HepG2 (cell line): Measurements from ENCODE around the gene ALOX5AP. TPM values are rescaled to one million over a fixed set of nuclear protein-coding genes. Genes with fewer than 3 reads are reported as not detected.

Source experiments
- ATAC-seq: fragments of 200-7000 bp; cut with Tn5 transposase; 3 replicates; pipeline ENCODE4 v1.9.1; 2020; ENCODE audit warnings: mild to moderate bottlenecking, moderate library complexity
- BruUV-seq: library from RNA; stranded (reverse); fragments of 400-500 nt; replicated peaks from 2 replicates; lab custom pipeline; 2021; lab: Mats Ljungman, UMichigan
- CTCF ChIA-PET: fragments of 300-600 bp; formaldehyde crosslinking; extraction: SDS; loops from one replicate; lab custom pipeline; 2021; ENCODE audit warnings: low total read pairs, inconsistent platforms, low intra/inter-chr PET ratio; lab: Yijun Ruan, JAX
- POLR2A ChIA-PET: fragments of 350-600 bp; sonication (Branson Sonifier 250); formaldehyde crosslinking; loops from one replicate; lab custom pipeline; 2020; ENCODE audit warnings: antibody characterized with exemption, inconsistent platforms; lab: Yijun Ruan, JAX
- DNase-seq: peaks from one replicate; pipeline ENCODE4 v3.0.0-alpha.2; 2015; ENCODE audit warnings: low spot score
- FAIRE-seq: peaks from 3 replicates; lab custom pipeline; 2011; peaks lifted over from hg19 to GRCh38; lab: Jason Lieb, UNC
- H2AFZ ChIP-seq: one replicate; pipeline ENCODE4 v1.6.1; 2011; ENCODE audit warnings: low read length, inconsistent platforms
- H3K27ac ChIP-seq: fragments of 300-600 bp; 3 replicates; pipeline ENCODE4 v1.8.0; 2011; ENCODE audit warnings: mixed run types, mild to moderate bottlenecking, mixed read lengths, low read length, inconsistent platforms; ENCODE audit not compliant: insufficient read depth; ENCODE audit errors: extremely low read length
- H3K27me3 ChIP-seq, 2 experiments: fragments of 200-600 bp in 1 of 2; 2 replicates in 1 of 2; 3 replicates in 1 of 2; pipeline versions ENCODE4 v1.6.0 to v1.8.0; 2011; ENCODE audit warnings: low read length in 2 of 2, mild to moderate bottlenecking in 2 of 2, moderate library complexity in 2 of 2, inconsistent platforms in 1 of 2; ENCODE audit not compliant: insufficient read depth in 2 of 2, control insufficient read depth in 1 of 2
- H3K36me3 ChIP-seq, 2 experiments: fragments of 200-600 bp in 1 of 2; replicated peaks in 1 of 2; 2 replicates in 1 of 2; 3 replicates in 1 of 2; pipeline versions ENCODE4 v1.5.1 to v1.8.0; 2011; ENCODE audit warnings: low read length in 2 of 2, inconsistent platforms in 1 of 2; ENCODE audit not compliant: insufficient read depth in 2 of 2, control insufficient read depth in 1 of 2
- H3K4me1 ChIP-seq: 2 replicates; pipeline ENCODE4 v1.5.1; 2012; ENCODE audit warnings: low read length, inconsistent platforms; ENCODE audit not compliant: insufficient read depth
- H3K4me2 ChIP-seq: 2 replicates; pipeline ENCODE4 v1.6.0; 2011; ENCODE audit warnings: low read depth, low read length, inconsistent platforms
- H3K4me3 ChIP-seq, 3 experiments: fragments of 200-600 bp in 1 of 3; sonication (generic), shearing (Covaris generic) in 1 of 3; replicated peaks in 1 of 3; 2 replicates each; pipeline ENCODE4 v1.5.1; 2011 to 2016; ENCODE audit warnings: low read length in 3 of 3, inconsistent platforms in 2 of 3, low read depth in 2 of 3, mild to moderate bottlenecking in 2 of 3, control low read depth in 1 of 3, mixed read lengths in 1 of 3; ENCODE audit not compliant: insufficient read depth in 1 of 3
- H3K79me2 ChIP-seq: one replicate; pipeline ENCODE4 v1.6.1; 2011; ENCODE audit warnings: low read length, inconsistent platforms; ENCODE audit not compliant: insufficient read depth
- H3K9ac ChIP-seq: 2 replicates; pipeline ENCODE4 v1.6.0; 2011; ENCODE audit warnings: mild to moderate bottlenecking, low read depth, low read length, inconsistent platforms; ENCODE audit not compliant: insufficient read depth
- H3K9me3 ChIP-seq: 2 replicates; pipeline ENCODE4 v1.5.1; 2012; ENCODE audit warnings: mild to moderate bottlenecking, low read length
- H4K20me1 ChIP-seq: 2 replicates; pipeline ENCODE4 v1.6.0; 2011; ENCODE audit warnings: inconsistent platforms, mild to moderate bottlenecking, low read length, moderate library complexity; ENCODE audit not compliant: insufficient read depth
- FOXC1 ChIP-seq: sonication (generic); formaldehyde crosslinking; IDR thresholded peaks from 2 replicates; pipeline ENCODE4 v1.8.0; 2022; ENCODE audit warnings: mild to moderate bottlenecking, missing genetic modification reagents, borderline replicate concordance
- PHF5A ChIP-seq: IDR thresholded peaks from one replicate; pipeline ENCODE4 v1.6.1; 2018; ENCODE audit warnings: low read depth, missing genetic modification reagents; ENCODE audit not compliant: unreplicated experiment
- ZNF232 ChIP-seq: sonication (generic); formaldehyde crosslinking; IDR thresholded peaks from 2 replicates; pipeline ENCODE4 v1.4.0; 2020; ENCODE audit warnings: missing genetic modification reagents, borderline replicate concordance
- ZNF572 ChIP-seq: sonication (generic); formaldehyde crosslinking; IDR thresholded peaks from 2 replicates; pipeline ENCODE4 v1.5.1; 2020; ENCODE audit warnings: mild to moderate bottlenecking, missing genetic modification reagents
- WGBS: methylation state at CpG from one replicate; pipeline ENCODE4 v1.1.6; 2017; ENCODE audit warnings: low lambda C conversion rate; 5-methylcytosine and 5-hydroxymethylcytosine counted together
- in situ Hi-C: cut with HindIII; loops from 2 replicates; pipeline ENCODE4 v1.10.0; 2017; ENCODE audit warnings: low pct_unique_long_range_greater_than_20kb; ENCODE audit not compliant: extremely low pct_ligation_motif_present
- intact Hi-C: fragments of 100-400 bp; cut with micrococcal nuclease; formaldehyde crosslinking; loops from one replicate; pipeline ENCODE4 v1.10.0; 2022; ENCODE audit not compliant: unreplicated experiment
- polyA plus RNA-seq, 8 experiments: library from polyadenylated mRNA; depleted of rRNA in 3 of 8; stranded (reverse) in 7 of 8; unstranded in 1 of 8; fragments of >200 nt; fragmentation: Illumina TruSeq in 4 of 8; extraction: Trizol in 4 of 8; gene quantifications; 2 replicates each; pipeline versions ENCODE4 v1.2.1 to v1.2.3, GENCODE V29; 2011 to 2016; ENCODE audit warnings: low read depth in 4 of 8, missing spikeins in 1 of 8, mixed read lengths in 1 of 8; ENCODE audit not compliant: insufficient read depth in 1 of 8
- total RNA-seq, 5 experiments: library from RNA; depleted of rRNA; stranded (reverse); fragments of >200 nt; fragmentation: Illumina TruSeq; extraction: Trizol; gene quantifications; 2 replicates each; pipeline ENCODE4 v1.2.3, GENCODE V29; 2016; ENCODE audit warnings: low read depth in 1 of 5
- TF ChIP-seq, protein P1 (sequence below): sonication (generic); formaldehyde crosslinking; IDR thresholded peaks from 2 replicates; pipeline ENCODE4 v1.4.0; 2020; ENCODE audit warnings: low read depth, missing genetic modification reagents

ALOX5AP gene
- total and polyA plus RNA-seq, 2 of the 13 experiments (the other 11 are each of a cell fraction or from before 2014, with no cell fraction given): 0.97 to 1.2 TPM

DNA sequence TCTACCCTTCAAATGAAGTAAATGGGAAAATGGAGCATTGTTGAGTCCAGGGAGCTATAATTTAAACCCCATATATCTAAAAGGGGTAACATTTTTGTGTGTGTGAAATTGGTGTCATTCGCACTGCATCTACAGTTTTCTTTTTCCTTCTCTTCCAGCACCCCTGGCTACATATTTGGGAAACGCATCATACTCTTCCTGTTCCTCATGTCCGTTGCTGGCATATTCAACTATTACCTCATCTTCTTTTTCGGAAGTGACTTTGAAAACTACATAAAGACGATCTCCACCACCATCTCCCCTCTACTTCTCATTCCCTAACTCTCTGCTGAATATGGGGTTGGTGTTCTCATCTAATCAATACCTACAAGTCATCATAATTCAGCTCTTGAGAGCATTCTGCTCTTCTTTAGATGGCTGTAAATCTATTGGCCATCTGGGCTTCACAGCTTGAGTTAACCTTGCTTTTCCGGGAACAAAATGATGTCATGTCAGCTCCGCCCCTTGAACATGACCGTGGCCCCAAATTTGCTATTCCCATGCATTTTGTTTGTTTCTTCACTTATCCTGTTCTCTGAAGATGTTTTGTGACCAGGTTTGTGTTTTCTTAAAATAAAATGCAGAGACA is 28.6 kb downstream of the ALOX5AP start:
- CTCF ChIA-PET: no interaction called here

More for the DNA sequence above, 28.6 kb downstream of the ALOX5AP start:
- Histone ChIP-seq H3K36me3 (no peaks in the 10 kb centered on the region), H3K79me2 (no peaks in the 10 kb centered on the region), H3K4me2 (no peak overlapping the region), H3K27me3 (peaks cover 0 to 1% of the 10 kb centered on the region in 2 experiments; a peak in 1 of 5 replicates), H3K4me3 (no peak overlapping the region), H3K4me1 (peaks cover 19% of the 10 kb centered on the region), H4K20me1 (no peaks in the 10 kb centered on the region), H3K27ac (no peak overlapping the region), H2AFZ (no peak overlapping the region), H3K9me3 (no peaks in the 10 kb centered on the region), H3K9ac (no peak overlapping the region)
- no TSS peak for BruUV-seq
- POLR2A ChIA-PET: no interaction called here
- WGBS: 67% methylated on average over 8 of the region's 8 CpGs
- in situ Hi-C loops (loop anchor here (10.0 kb wide), 1 partner anchor 281 kb away; no protein-coding TSS in a partner anchor), intact Hi-C loops (no loop called here)
- ATAC-seq (no peak), FAIRE-seq (no peak), DNase-seq (no peak)
- no peak for TF ChIP-seq ZNF572 (CRISPR knock-in tag)
- TF ChIP-seq, protein P1, sequence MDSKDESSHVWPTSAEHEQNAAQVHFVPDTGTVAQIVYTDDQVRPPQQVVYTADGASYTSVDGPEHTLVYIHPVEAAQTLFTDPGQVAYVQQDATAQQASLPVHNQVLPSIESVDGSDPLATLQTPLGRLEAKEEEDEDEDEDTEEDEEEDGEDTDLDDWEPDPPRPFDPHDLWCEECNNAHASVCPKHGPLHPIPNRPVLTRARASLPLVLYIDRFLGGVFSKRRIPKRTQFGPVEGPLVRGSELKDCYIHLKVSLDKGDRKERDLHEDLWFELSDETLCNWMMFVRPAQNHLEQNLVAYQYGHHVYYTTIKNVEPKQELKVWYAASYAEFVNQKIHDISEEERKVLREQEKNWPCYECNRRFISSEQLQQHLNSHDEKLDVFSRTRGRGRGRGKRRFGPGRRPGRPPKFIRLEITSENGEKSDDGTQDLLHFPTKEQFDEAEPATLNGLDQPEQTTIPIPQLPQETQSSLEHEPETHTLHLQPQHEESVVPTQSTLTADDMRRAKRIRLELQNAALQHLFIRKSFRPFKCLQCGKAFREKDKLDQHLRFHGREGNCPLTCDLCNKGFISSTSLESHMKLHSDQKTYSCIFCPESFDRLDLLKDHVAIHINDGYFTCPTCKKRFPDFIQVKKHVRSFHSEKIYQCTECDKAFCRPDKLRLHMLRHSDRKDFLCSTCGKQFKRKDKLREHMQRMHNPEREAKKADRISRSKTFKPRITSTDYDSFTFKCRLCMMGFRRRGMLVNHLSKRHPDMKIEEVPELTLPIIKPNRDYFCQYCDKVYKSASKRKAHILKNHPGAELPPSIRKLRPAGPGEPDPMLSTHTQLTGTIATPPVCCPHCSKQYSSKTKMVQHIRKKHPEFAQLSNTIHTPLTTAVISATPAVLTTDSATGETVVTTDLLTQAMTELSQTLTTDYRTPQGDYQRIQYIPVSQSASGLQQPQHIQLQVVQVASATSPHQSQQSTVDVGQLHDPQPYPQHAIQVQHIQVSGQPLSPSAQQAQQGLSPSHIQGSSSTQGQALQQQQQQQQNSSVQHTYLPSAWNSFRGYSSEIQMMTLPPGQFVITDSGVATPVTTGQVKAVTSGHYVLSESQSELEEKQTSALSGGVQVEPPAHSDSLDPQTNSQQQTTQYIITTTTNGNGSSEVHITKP (CRISPR knock-in tag): no peak
- no peak for TF ChIP-seq PHF5A (CRISPR knock-in tag)
- no peak for TF ChIP-seq ZNF232 (CRISPR knock-in tag)
- no peak for TF ChIP-seq FOXC1
